SIG-M5 (cell line): ENCODE measurements around the gene NF2.

Experiments
- DNase-seq: peaks from one replicate; lab custom pipeline; 2025; lab: John Stamatoyannopoulos, UW

NF2 gene

GRCh38 chr22:29747832-29748231 lies 144.4 kb downstream of the NF2 start:
- DNase-seq: no peak
